Measurements from ENCODE around the gene GP9. TPM values are rescaled to one million over a fixed set of nuclear protein-coding genes. Genes with fewer than 3 reads are reported as not detected.

Gene GP9
- total and polyA plus RNA-seq, 12 donors: 0.13 to 1.6 TPM; not detected in 10

- no peak overlapping the region for H3K27ac ChIP-seq
Observed at GRCh38 chr3:129018271-129018670, 42.3 kb upstream of the GP9 start.

GRCh38 chr3:129018751-129019150, 41.8 kb upstream of the GP9 start:
- intact Hi-C loops (cut with DNase I): no loop called here
- Histone ChIP-seq H3K9me3 (replicated peaks in 1 of 3) (no peaks in the 10 kb centered on the region), H3K27me3 (no peaks in the 10 kb centered on the region), H3K4me3 (no peak overlapping the region), H3K27ac (no peak overlapping the region), H3K36me3 (replicated peaks in 1 of 2) (no peaks in the 10 kb centered on the region), H3K4me1 (replicated peaks in 1 of 2) (peaks cover 5 to 32% of the 10 kb centered on the region in 2 donors)
- 92 to 95% (median 93%) methylated on average over 9 of the region's 9 CpGs for WGBS, 4 donors
- TF ChIP-seq POLR2A (IDR thresholded peaks at IDR 0.05): no peak
- TF ChIP-seq CTCF (IDR thresholded peaks at IDR 0.05): no peak
- DNase-seq: no peak

More at GRCh38 chr3:129018271-129018670, 42.3 kb upstream of the GP9 start:
- Histone ChIP-seq H3K9me3 (replicated peaks in 1 of 3) (no peaks in the 10 kb centered on the region), H3K36me3 (replicated peaks in 1 of 2) (no peaks in the 10 kb centered on the region), H3K4me1 (replicated peaks in 1 of 2) (peaks cover 5 to 32% of the 10 kb centered on the region in 2 donors), H3K4me3 (no peak overlapping the region), H3K27me3 (no peaks in the 10 kb centered on the region)
- 81 to 83% (median 82%) methylated on average over 2 of the region's 2 CpGs for WGBS, 4 donors
- intact Hi-C loops (cut with DNase I): no loop called here
- TF ChIP-seq POLR2A (IDR thresholded peaks at IDR 0.05) (no peak), CTCF (IDR thresholded peaks at IDR 0.05) (no peak)
- no peak for DNase-seq

DNA sequence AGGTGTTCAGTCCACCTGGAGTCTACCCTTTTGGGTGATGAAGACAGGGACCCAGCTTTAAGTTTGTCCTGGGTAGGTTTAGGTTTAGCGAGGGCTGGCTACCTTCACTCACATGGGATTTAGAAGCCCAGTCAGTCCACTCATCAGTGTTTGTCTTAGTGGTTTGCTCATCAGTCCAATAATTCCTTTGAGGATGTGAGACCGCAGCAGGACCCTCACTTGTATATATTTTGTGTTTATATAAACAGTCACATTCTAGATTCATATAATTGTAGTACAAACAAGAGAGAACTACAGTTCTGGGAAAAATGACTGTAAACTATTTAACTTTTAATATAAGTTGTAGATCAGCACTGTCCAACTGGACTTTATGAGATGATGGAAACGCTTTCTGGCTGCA, 41.3 kb upstream of the GP9 start:
- H3K4me1 ChIP-seq (replicated peaks in 1 of 2): peaks cover 5 to 32% of the 10 kb centered on the region in 2 donors
- H3K27ac ChIP-seq: no peak overlapping the region
- WGBS, 4 donors: 95 to 98% (median 97%) methylated on average over 3 of the region's 3 CpGs
- TF ChIP-seq CTCF (IDR thresholded peaks at IDR 0.05) (no peak), POLR2A (IDR thresholded peaks at IDR 0.05) (no peak)
- H3K4me3 ChIP-seq: no peak overlapping the region
- H3K27me3 ChIP-seq: no peaks in the 10 kb centered on the region
- DNase-seq: no peak
- intact Hi-C loops (cut with DNase I): no loop called here
- no peaks in the 10 kb centered on the region for H3K9me3 ChIP-seq (replicated peaks in 1 of 3)
- H3K36me3 ChIP-seq (replicated peaks in 1 of 2): no peaks in the 10 kb centered on the region

GRCh38 chr3:129020691-129021090, 39.9 kb upstream of the GP9 start:
- H3K4me3 ChIP-seq: no peak overlapping the region
- 42 to 80% (median 69%) methylated on average over 2 to 5 of the region's 5 CpGs for WGBS, 4 donors
- no peaks in the 10 kb centered on the region for H3K36me3 ChIP-seq (replicated peaks in 1 of 2)
- no peaks in the 10 kb centered on the region for H3K27me3 ChIP-seq
- intact Hi-C loops (cut with DNase I): no loop called here
- TF ChIP-seq CTCF (IDR thresholded peaks at IDR 0.05) (no peak), POLR2A (IDR thresholded peaks at IDR 0.05) (no peak)
- no peaks in the 10 kb centered on the region for H3K9me3 ChIP-seq (replicated peaks in 1 of 3)
- DNase-seq: no peak
- H3K27ac ChIP-seq: peak overlapping the region in 2 of 5 donors; percentile 7 to 10
- peaks cover 5 to 32% of the 10 kb centered on the region in 2 donors for H3K4me1 ChIP-seq (replicated peaks in 1 of 2)
